ENCODE data around the gene PCSK9. TPM values are rescaled to one million over a fixed set of nuclear protein-coding genes. Genes with fewer than 3 reads are reported as not detected.
"Not testable (repeated sequence)": the region's sequence is repeated elsewhere in the genome, so short reads cannot be mapped to it uniquely, and the experiment has no call there.

PCSK9 gene
- polyA plus RNA-seq, 3 donors = 0.34 to 3.7 TPM; not detected in 1

DNA sequence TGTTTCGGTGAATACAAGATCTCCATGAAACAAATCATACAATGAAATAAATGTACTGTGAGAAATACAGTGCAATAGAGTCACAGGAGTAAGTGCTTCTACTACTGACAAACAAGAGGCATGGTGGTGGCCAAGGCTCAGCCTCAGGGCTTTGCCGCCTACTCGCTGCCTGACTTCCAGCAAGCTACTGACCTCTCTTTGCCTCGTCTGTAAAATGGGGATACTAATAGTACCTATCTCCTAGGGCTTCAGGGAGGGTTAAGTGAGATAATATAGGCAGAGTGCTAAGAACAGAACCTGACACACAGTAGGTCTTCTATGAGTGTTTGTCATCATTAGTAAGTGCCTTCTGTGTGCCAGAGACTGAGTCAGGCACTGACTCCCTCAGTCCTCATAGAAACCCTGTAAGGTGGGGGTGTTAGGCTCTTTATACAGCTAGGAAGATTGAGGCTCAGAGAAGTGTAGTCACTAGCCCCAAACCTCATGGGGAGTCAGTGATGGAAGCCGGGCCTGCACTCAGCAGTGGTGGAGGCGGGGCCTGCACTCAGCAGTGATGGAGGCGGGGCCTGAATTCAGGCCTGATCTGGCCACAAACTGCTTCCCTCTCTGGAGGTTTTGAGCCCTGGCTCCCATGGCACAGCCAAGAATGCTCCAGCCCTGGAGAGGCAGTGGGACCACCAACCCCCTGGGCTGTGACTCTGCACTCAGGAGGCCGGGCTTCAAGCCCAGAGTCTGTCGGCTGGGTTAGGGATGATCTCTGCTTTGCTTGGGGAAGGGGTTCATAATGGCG is 33.8 kb upstream of the PCSK9 start:
- no peak overlapping the region for H3K27ac ChIP-seq (ENCODE audit: low read depth, low read length)
- WGBS, 3 donors = 80 to 89% (median 87%) methylated on average over 10 of the region's 10 CpGs

DNA sequence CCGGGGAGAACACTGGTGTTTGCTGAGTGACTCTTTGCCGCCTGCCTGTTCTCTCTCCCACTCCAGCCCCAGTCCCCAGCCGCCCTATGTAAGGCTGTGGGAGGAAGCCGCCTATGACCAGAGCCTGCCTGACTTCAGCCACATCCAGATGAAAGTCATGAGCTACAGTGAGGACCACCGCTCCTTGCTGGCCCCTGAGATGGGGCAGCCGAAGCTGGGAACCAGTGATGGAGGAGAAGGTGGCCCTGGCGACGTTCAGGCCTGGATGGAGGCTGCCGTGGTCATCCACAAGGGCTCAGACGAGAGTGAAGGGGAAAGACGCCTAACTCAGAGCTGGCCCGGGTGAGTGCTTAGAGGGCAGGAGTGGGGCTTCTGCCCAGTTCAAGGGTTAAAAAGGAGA is 32.4 kb upstream of the PCSK9 start:
- no peak overlapping the region for H3K27ac ChIP-seq (ENCODE audit: low read depth, low read length)
- WGBS, 3 donors = 90 to 91% (median 90%) methylated on average over 10 to 12 of the region's 12 CpGs

DNA sequence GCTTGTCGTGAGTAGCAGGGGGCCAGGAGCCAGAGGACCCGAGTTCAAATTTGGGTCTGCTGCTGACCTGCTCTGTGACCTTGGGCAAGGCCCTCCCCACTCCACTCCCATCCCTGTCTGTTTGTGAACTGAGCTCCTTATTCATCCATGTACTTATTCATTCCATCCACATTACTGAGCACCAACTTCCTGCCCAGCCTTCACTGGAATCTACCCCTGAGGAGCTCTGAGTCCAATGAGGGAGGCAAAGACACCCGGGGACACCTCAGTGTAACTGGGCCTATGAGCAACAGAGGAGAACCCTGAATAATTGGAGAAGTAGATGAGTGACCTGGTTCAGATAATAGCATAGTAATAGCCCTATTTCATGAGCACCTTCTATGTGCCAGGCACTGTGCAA is 31.7 kb upstream of the PCSK9 start:
- 86 to 92% (median 88%) methylated on average over 3 of the region's 3 CpGs for WGBS, 3 donors
- H3K27ac ChIP-seq (ENCODE audit: low read depth, low read length) = no peak overlapping the region

DNA sequence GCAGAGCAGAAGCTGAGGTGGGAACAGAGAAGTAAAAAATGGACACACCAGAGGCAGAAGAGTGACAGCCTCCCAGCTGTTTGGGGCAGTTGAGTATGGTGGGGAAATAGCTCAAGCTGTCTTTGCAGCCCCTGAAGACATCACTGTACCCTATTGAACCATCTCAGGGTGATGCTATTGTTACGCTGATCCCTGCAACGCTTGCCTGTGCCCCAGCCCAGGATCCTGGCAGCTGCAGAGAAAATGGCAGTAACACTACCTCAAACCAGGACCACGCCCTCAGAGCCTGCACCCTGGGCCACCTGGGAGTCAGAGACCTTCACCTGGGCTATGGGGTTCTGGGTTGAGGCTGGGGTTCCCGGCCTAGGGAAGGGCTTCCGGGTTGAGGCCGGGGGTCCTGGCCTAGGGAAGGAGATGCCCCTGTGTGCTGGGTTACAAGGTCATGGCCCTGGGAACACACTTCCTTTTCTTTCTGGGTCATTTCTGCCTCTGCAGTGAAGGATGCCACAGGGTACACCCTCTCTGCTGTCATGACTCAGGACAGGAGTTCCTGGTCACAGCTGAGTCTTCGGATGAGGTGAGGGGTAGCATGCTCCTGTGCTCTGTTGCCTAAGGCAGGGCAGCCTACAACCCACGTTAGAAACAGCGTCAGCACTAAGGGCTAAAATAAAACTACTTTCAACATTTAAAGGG is 29.0 kb upstream of the PCSK9 start:
- WGBS, 3 donors = 84 to 91% (median 88%) methylated on average over 9 of the region's 9 CpGs
- no peak overlapping the region for H3K27ac ChIP-seq (ENCODE audit: low read depth, low read length)

DNA sequence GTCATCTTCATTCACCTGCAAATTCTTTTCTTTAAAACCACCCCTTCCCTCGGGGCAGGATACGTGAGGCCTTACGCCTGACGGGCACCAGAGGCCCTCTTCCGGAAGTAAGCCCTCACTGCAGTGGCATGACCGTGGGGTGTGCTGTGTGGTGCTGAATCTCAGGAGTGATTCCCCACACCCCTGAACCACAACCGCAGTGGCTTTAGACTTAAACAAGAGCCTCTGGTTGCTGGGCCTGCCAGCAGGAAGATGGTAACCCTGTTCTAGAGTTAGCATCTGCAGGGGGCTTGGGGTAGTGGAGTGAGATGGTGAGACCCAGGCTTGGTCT is 28.5 kb upstream of the PCSK9 start:
- 81 to 94% (median 91%) methylated on average over 7 of the region's 7 CpGs for WGBS, 3 donors
- H3K27ac ChIP-seq (ENCODE audit: low read depth, low read length) = no peak overlapping the region

DNA sequence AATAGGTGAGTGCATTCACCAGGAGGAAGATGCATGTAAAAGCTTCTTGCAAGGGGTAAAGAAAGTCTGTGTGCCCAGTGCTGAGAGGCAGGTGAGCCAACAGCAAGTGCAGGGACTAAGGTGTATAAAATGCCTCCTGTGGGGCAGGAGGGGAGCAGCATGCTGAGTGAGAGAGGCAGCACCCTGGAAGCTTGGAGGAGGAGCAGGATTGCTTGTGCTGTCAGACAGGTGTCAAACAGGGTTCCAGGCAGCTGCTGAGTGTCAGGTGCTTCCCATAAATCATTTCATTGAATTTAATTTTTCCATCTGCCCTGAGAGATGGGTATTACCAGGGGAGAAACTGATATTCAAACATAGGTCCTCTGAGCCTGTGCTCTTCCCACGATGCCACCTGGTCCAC is 26.7 kb upstream of the PCSK9 start:
- 57 to 78% (median 73%) methylated on average over 1 of the region's 1 CpG for WGBS, 3 donors
- no peak overlapping the region for H3K27ac ChIP-seq (ENCODE audit: low read depth, low read length)

DNA sequence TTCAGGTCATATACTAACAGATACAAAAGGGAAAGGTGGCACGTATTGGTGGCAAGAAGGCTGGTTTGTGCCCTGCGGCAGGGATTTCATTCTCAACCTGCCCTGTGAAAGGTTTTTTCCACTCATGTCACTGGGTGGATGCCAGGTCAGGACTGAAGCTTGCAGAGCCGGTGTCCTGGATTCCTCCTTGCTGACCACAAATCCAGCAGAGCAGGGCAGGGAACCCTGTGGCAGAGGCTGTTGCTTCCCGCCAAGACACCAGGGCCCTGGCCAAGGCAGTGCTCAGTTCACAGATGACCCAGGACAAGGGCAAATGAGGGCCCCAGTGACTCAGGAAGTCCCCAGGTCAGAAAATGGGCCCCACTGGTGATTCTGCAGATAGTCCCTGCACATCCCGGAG is 24.2 kb upstream of the PCSK9 start:
- 84 to 93% (median 88%) methylated on average over 5 of the region's 5 CpGs for WGBS, 3 donors
- H3K27ac ChIP-seq (ENCODE audit: low read depth, low read length) = no peak overlapping the region

DNA sequence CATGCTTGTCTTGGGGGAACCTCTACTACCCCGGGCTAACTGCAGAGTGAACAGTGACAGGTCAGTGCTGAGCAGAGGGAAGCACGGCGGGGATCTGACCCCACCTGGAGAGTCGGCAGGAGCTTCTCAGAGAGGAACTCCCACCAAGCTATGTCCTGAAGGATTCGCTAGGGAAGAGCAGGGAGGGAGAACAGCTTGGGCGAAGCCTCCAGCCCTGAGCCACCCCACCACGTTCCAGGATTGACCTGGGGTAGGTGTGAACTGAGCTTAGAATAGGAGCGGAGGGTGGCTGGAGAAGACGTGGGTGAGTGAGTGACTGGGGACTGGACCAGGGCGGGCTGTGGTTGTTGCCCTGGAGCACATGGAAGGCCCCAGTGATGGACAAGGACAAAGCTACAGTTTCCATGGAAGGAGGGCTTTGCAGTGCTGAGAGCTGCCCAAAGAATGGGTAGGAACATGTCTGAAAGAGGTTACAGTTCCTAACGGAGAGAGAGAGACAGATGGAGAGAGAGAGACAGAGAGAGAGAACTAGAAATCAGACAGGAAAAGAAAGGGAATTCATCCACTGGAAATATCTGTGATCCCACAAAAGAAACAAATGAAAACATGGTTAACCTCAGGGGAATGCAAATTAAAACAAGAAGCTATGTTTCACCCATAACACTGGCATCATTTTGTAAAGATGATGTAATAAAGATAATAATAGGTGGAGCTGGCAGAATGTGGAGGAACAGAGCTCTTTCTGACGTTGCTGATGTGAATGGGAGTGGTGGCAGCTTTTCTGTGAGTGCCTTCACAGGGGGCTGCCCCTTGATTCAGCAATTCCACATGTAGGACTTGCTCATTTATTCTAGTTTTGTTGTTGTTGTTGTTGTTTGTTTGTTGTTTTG is 23.4 kb upstream of the PCSK9 start:
- 63 to 71% (median 64%) methylated on average over 12 of the region's 12 CpGs for WGBS, 3 donors
- H3K27ac ChIP-seq (ENCODE audit: low read depth, low read length) = no peak overlapping the region

DNA sequence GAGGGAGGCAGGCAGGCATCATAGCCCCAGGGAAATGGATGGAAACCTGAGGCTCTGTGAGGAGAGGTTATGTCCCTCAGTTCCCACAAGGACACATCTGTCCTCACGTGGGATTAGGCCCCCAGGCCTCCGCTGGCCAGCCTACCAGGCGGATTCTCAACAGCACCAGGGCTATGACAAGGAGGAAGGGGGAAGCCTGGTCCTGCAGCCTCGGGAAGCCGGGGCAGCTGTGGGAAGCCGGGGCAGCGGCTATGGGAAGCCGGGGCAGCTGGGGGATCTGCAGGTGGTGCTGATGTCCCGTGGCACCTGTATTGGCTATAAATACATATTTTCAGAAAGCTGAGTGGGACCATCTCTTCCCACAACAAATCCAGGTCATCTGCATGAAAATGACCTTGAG is 21.0 kb upstream of the PCSK9 start:
- H3K27ac ChIP-seq (ENCODE audit: low read depth, low read length) = no peak overlapping the region
- WGBS, 3 donors = 78 to 87% (median 86%) methylated on average over 9 of the region's 9 CpGs

DNA sequence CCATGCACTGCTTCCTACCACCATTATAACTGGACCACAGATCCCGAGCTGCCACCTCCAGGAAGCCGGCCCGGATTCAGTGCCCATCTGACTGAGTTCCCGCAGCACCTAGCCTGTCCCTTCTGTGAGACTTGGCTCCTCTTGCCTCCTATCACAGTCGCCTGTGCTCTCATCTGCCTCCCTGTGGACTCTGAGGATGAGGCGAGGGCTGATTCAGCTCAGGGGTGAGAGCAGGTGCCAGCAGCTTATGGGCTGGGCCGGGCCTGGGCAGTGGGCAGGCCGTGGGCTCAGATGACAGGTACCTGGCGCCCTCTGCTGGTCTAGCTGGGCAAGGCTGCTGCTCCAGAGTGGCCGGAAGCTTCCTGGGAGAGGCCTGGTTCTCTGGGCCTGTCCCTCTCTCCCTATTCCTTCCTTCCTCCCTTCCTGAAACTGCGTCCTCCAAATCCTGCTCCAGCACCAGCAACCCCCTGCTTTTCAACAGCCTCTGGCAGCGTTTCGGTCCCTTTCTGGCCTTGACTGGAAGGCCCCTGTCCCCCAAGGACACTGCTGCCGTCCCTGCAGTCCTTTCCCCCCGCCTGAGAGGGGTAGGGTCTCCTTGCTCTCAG is 17.3 kb upstream of the PCSK9 start:
- H3K27ac ChIP-seq (ENCODE audit: low read depth, low read length) = no peak overlapping the region
- 33 to 51% (median 49%) methylated on average over 14 to 15 of the region's 15 CpGs for WGBS, 3 donors

DNA sequence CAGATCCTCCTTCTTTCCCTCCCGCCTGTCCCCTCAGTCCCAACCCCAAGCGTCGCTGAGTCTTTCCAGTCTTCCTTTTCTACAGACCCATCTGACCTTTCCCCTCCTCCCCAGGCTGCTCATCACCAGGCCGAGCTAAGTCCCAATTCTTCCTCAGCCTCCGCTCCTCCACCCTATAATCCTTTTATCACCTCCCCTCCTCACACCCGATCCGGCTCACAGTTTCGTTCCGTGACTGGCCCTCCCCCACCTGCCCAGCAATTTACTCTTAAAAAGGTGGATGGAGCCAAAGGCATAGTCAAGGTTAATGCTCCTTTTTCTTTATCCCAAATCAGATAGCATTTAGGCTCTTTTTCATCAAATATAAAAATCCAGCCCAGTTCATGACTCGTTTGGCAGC is 15.2 kb upstream of the PCSK9 start:
- WGBS, 3 donors = 72 to 78% (median 77%) methylated on average over 8 to 9 of the region's 10 CpGs

DNA sequence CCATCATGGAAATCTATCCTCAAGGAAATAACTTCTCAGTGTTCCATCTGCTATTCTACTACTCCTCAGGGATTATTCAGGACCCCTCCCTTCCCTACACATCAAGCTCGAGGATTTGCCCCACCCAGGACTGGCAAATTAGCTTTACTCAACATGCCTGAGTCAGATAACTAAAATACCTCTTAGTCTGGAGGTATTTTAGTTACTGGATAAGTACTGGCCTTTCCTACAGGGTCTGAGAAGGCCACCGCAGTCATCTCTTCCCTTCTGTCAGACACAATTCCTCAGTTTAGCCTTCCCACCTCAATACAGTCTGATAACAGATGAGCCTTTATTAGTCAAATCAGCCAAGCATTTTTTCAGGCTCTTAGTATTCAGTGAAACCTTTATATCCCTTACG is 12.7 kb upstream of the PCSK9 start:
- not testable (repeated sequence) for H3K27ac ChIP-seq (ENCODE audit: low read depth, low read length)
- 69 to 93% (median 79%) methylated on average over 2 to 3 of the region's 3 CpGs for WGBS, 3 donors

More for the DNA sequence above, 15.2 kb upstream of the PCSK9 start:
- not testable (repeated sequence) for H3K27ac ChIP-seq (ENCODE audit: low read depth, low read length)

DNA sequence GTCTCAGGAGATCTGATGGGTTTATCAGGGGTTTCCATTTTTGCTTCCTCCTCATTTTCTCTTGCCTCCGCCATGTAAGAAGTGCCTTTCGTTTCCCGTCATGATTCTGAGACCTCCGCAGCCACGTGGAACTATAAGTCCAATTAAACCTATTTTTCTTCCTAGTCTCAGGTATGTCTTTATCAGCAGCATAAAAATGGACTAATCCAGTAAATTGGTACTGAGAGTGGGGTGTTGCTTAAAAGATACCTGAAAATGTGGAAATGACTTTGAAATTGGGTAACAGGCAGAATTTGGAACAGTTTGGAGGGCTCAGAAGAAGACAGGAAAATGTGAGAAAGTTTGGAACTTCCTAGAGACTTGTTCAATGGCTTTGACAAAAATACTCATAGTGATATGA is 8.2 kb upstream of the PCSK9 start:
- 94 to 97% (median 96%) methylated on average over 5 of the region's 5 CpGs for WGBS, 3 donors

DNA sequence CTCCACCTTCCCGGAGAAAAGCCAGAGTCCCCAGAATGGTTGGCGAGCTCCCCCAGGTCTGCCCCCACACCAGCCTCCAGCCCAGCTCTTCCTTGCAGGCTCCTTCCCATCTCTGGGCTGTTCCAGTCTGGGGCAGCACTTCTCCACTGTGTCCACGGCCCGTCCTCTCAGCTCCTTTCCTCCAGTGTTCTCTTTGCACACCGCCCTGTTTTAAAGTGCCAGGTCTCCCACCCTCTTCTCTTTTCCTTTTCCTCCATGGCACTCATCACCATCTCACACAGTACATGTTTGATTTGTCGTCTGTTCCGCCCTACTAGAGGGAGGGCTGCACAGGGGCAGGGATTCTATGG is 6.1 kb upstream of the PCSK9 start:
- no peak overlapping the region for H3K27ac ChIP-seq (ENCODE audit: low read depth, low read length)
- WGBS, 3 donors = 78 to 87% (median 81%) methylated on average over 7 of the region's 7 CpGs

More for the DNA sequence above, 8.2 kb upstream of the PCSK9 start:
- not testable (repeated sequence) for H3K27ac ChIP-seq (ENCODE audit: low read depth, low read length)

DNA sequence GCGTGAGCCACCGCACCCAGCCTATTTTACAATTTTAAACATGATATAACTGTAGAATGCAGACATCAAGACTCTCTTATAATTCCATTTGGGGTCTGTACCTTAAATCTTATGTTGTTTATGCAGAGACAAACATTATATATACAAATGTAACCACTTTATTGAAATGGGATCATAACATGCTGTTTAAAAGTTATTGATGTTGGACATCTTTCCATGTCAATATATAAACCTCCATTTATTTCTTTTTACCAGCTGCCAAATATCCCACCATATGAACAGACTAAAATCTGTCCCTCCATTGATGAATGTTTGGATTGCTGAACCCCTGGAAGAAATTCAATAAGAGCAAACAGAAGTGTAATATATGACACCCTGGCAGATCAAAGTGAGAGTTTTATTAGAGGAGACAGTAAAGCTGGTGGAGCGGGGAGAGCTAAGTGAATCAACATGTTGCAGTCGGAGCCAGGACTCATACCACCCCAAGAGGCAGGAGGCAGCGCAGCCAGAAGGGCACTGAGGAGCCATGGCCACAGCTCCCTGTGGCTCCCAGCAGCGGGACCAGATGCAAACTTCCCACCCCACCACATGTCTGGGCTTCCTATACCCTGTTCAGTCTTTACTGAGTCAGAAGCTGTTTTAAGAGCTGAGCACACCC is 4.7 kb upstream of the PCSK9 start:
- no peak overlapping the region for H3K27ac ChIP-seq (ENCODE audit: low read depth, low read length)
- 80 to 91% (median 87%) methylated on average over 6 of the region's 6 CpGs for WGBS, 3 donors

DNA sequence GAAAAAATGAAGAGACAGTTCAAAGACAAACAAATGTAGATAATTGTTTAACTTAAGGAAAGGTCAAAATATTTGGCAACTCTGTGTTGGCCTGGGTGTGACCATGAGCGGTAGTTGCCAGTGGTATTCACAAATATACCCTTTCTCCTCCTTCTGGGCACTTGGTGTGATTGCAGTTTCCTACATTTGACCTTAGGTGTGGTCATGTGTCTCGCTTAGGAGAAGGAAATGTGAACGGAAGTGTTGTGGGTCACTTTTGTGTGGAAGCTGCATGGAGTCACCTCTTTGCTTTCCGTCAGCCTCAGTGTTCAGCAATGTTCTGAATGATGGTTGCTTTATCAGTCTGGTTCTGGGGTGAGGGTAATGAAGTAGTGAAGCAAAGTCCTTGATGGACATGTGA is 3.4 kb upstream of the PCSK9 start:
- 36 to 75% (median 45%) methylated on average over 4 of the region's 4 CpGs for WGBS, 3 donors
- H3K27ac ChIP-seq (ENCODE audit: low read depth, low read length) = no peak overlapping the region

DNA sequence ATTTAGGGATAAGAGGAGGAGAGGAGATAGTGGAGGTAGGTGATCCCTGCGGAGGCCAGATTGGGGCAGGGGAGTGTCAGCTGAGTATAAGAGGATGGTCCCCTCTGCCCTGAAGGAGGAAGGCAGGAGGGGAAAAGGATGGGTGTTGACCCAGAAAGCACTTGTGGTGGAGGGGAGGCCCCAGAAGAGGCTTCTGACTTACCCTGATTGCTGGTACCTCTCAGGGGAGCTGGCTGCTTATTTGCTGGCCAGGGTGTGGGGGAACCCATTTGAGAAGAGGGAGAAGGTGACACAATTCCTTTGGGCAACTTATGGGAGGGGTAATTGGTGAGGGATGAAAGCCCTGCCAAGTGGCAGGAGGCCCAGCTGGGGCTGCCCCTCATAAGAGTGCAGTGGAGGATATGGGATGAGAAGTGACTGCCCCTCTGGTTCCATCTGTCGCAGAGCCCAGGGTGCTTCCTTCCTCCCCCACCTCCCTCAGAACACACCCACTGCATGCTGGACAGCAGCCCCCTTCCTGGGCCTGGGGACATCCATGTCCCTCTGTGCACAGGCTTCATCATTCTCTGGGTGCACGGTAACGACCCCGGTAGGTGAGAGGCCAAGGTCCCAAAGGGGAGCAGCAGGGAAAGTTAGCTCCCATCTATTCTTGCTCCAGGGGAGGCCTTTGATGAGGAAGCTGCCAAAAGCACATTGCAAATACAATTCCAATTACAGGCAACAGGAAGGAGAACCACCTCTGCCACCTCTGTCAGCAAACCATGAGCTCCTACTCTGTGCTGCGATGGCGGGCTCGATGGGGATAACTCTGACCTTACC is 1.4 kb upstream of the PCSK9 start:
- H3K27ac ChIP-seq (ENCODE audit: low read depth, low read length) = no peak overlapping the region
- WGBS, 3 donors = 78 to 86% (median 79%) methylated on average over 8 of the region's 8 CpGs

DNA sequence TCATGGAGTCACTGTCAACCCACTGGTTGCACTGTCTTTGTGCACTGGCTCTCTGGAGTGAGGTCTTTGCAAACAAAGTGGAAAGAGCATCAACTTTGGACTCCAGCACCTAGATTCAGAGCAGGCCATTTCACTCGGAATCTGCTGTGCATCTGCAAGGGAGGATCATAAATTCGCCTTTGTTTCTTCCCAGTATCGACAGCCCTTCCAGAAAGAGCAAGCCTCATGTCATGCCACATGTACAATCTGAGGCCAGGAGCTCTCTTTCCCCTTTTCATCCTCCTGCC is 853 bp upstream of the PCSK9 start:
- H3K27ac ChIP-seq (ENCODE audit: low read depth, low read length) = no peak overlapping the region
- WGBS, 3 donors = 89 to 94% (median 91%) methylated on average over 3 of the region's 3 CpGs
